Endothelial cell of hepatic sinusoid (primary cell): ENCODE data around the gene STON1.
"Not testable (repeated sequence)": the region's sequence is repeated elsewhere in the genome, so short reads cannot be mapped to it uniquely, and the experiment has no call there.

Experiments used
- in situ Hi-C: cut with HindIII; loops from 2 replicates; pipeline ENCODE4 v1.10.0; 2017; ENCODE audit warnings: low sequenced_read_pairs

STON1 gene, protein sequence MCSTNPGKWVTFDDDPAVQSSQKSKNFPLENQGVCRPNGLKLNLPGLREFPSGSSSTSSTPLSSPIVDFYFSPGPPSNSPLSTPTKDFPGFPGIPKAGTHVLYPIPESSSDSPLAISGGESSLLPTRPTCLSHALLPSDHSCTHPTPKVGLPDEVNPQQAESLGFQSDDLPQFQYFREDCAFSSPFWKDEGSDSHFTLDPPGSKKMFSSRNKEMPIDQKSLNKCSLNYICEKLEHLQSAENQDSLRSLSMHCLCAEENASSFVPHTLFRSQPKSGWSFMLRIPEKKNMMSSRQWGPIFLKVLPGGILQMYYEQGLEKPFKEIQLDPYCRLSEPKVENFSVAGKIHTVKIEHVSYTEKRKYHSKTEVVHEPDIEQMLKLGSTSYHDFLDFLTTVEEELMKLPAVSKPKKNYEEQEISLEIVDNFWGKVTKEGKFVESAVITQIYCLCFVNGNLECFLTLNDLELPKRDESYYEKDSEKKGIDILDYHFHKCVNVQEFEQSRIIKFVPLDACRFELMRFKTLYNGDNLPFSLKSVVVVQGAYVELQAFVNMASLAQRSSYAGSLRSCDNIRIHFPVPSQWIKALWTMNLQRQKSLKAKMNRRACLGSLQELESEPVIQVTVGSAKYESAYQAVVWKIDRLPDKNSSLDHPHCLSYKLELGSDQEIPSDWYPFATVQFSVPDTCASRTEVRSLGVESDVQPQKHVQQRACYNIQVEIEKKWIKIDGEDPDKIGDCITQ

DNA sequence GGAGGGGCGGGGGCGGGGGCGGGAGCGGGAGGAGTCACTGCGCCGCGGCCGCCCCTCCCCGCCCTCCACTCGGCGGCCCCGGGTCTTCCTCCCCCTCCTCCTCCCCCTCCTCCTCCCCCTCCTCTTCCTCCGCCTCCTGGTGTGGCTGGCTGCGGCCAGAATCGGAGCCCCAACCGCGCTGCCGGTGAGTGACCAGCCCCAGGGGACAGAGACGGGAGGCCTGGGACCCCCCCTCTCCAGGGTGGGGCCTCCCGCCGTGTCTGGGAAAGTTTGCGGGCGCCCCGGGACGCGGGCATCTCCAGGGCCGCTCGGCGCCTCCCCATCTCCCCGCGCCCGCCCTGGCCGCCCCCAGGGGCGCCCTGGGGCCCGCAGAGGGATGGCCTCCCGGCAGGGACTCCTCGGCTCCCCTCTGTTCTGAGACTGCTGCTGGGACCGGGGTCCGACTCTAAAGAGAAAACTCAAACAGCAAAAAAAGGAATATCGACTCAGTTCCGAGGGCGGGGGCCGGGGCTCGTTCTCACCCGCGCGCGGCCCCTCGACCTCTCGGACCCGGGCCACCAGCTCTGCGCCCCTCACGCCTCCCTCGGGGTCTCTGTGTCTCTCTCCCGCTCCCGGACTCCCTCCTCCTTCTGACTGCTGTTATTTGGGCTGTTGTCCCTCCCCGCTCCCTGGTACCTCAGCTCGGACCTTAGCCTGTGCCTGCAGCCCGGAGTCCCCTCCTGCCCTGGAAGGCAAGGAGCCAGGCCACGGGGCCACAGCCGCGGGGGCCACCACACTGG, at the start of gene STON1:
Gene STON1, plus strand, starts transcription at position 122 of the 779 bp plus-strand sequence. CDS start 50,480 bp downstream, outside the sequence.
- in situ Hi-C loops = no loop called here

DNA sequence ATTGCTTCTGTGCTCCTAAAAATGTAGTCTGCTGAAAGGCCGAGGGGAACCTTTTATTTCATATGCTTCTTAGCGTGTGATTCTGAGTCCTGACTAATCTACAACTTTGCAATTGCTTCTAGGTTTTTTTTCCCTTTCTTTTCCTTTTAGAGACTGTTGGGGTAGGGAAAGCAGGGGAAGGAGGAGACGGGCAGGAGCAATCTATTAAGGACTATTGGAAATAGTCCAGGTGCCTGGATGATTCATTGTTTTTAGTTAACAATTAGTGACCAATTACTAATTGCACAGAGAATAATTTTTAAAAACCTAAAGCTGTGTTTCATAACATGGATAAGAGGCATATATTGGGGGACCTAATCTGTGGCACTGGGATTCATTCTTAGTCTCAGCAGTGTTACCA, 49.4 kb upstream of the STON1 start:
- in situ Hi-C loops = no loop called here

DNA sequence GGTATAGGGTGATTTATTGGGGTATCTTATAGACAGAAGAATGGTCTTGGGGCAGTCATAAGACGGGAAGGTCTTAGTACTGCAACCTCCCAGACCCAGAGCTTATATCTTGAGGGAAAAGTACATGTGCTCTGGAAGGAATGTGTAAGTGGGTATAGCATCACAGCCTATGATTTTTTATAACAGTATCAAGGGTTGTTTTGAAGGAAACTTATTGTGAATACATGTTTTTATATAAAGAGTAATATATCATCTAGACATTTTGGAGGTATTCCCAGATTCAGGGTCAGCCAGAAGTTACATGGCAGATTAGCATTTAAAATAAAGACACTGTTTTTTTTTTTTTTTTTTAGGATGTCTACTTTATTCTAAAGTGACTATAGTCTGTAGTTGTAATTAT, 47.6 kb upstream of the STON1 start:
- in situ Hi-C loops = no loop called here

DNA sequence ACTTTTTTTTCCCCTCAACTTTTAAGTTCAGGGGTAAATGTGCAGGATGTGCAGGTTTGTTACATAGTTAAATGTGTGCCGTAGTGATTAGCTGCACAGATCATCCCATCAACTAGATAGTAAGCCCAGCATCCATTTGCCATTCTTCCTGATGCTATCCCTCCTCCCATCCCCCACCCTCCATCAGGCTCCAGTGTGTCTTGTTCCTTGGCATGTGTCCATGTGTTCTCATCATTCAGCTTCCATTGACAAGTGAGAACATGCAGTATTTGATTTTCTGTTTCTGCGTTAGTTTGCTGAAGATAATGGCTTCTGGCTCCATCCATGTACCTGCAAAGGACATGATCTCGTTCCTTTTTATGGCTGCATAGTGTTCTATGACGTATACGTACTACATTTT, 47.2 kb upstream of the STON1 start:
- in situ Hi-C loops = no loop called here

DNA sequence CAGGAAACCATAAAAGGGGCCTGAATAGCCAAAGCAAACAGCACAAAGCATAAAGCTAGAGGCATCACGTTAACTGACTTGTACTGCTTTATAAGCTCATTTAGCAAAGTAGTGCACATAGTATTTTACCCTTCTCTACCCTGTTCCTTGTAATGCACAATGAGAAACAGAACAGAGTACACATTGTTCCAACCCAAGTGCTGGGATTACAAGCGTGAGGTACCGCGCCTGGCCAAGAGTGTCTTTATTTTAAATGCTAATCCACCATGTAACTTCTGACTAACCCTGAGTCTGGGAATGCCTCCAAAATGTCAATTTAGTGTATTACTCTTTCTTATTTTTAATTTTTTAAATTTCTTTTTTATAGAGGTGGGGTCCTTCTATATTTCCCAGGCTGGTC, 46.4 kb upstream of the STON1 start:
- in situ Hi-C loops = no loop called here

DNA sequence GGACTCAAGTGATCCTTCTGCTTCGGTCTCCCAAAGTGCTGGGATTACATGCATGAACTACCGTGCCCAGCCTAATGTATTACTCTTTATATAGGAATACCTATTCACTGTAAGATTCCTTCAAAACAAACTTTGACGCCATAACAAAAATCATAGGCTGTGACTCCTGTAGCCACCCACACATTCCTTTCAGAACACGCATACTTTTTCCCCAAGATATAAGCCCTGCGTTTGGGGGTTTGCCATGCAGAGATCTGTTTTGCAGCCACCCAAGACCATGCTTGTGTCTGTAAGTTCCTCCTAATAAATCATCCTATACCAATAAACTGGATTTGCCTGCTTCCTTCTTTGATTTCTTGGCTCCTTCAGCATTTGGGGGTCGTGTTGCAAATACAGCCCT, 46.0 kb upstream of the STON1 start:
- in situ Hi-C loops = no loop called here

DNA sequence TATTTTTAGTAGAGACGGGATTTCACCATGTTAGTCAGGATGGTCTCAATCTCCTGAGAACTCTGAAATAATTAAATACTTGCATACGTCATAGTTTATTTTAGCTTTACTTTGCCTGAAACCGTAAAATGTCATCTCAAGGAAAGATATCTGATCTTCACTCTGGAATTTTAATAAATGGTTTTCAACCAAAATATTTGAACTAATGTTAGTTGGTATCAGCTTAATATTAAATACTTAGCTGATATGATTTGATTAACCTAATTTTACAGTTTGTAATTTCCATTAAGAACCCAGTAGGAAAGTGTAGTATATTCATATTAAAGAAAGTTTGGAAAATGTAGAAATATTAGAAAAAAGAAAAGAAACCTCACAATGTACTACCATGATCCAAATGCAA, 41.4 kb upstream of the STON1 start:
- in situ Hi-C loops = no loop called here

DNA sequence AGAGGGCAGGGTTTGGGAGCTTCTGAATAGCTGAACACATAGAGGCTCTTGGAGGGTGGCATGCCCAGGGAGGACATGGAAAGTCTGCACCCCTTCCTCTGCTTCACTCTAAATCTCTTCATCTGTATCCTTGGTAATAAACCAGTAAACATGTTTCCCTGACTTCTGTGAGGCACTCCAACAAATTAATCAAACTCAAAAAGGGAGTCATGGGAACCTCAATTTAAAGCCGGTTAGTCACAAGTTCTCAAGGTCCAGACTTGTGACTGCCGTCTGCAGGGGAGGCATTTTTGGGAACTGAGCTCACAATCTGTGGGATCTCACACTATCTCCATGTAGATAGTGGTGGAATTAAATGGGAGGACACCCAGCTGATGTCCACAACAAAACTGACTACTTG, 33.1 kb upstream of the STON1 start:
- in situ Hi-C loops = no loop called here

DNA sequence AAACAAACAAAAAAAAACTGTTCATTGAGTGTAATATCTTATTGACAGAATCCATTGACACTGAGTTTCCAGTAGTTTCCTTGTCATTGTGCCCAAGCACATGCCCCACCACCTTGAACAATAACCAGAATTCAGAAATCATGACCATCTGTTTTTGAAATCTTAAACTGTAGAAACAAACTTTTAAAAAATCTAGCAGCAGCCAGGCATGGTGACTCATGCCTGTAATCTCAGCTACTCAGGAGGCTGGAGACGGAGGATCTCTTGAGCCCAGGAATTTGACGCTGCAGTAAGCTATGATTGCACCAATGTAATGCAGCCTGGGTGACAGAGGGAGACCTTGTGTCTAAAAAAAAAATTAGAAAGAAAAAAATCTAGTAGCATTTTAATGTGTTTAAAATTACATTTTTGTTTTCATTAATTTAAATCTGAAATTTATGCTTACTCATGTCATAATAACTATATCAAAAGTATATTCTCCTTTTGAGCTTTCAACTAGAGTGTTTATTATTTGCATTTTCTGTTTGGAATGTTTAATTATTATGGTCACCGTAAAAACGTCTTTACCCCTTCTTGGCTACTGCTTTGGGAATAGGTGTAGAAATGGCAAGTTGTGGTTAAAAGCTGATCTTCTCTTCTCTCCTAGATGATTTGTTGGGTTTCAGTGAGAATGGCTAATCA, 25.2 kb upstream of the STON1 start:
- in situ Hi-C loops = no loop called here

DNA sequence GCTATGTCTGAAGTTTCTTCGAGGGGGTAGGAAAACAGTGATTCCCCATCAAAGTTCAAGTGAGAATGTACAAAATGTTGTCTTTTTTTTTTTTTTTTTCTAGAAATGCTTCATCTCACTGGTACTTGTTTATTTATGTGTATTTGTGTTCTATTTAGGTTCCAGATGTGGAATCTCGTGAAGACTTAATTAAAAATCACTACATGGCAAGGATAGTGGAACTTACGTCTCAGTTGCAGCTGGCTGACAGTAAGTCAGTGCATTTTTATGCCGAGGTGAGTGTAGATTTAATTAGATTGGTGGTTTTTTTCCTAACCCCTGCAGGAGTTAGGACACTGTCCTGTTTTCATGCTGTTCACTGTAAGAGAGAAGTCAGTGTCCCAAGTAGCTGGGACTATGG, 22.8 kb upstream of the STON1 start:
- in situ Hi-C loops = no loop called here

DNA sequence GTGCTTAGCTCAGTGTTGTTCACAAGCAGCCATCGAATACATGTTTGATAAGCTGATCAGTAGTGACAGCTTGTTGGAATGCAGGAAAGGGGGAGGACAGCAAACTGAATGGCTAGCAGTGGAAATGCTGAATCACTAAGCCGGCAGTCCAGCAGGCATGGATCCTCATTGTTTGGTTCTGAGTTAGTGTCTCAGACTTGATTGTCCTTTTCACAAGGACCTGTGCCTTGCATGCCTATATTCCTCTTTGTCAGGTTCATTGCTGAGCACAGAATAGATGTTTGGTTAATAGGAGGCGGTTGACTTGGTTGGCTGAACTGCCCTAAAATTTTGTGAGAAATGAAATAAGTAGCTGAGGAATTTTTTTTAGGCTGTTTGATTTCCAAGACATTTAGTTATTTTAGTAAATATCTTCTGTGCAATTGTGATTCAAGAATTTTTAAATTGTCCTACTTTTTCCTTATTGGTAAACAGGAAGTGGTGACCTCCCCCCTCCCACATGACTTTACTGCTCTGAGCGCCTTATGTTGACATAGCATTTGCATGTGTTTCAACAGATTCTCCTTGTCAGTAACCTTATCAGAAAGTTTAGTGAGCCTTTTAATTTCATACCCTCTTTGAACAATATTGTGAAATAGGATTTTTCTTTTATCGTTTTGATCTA, 21.4 kb upstream of the STON1 start:
- in situ Hi-C loops = no loop called here

DNA sequence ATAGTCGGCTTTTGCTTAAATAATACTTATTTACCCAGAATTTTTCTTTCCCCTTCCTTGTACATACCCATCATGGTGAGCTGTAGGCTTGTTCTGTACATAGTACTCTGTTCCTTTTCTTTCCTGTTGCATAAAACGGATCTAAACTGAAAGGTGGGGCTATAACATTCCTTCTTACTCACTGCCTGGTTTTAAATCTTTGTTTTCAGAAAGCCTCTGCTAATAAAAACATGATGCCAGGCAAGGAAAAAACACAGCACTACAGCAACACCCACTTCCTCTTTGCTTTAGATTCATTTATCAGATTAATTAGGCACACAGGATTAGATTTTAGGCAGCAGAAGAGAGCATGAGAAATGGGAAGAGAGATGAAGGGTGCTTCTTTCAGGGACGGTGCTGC, 19.6 kb upstream of the STON1 start:
- in situ Hi-C loops = no loop called here

DNA sequence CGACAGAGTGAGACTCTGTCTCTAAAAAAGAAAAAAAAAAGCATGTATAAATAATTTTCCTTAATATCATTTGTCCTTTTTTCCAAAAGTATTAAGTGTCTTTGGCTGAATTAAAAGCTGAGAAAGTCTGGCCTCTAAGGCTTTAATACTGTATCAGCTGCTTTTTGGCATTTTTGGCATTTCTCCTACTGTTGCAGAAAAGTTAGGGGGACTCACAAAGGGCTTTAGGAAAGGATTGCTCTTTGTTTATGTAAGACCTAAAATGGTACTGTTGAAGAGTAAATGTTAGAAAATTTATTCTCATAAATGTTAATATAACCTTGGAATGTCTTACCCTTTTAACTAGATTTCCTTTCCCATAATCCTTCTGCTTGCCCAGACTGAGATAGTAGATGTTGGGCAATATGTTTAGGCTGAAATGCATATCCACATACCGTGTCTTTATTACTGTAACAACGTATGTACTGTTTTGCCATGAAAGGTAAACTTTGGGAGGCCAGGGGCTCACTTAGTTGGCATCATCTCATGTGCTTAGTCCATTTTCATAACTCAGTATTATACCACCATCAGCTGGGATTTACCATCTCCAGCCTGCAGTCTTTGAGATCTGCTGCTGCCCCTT, 18.0 kb upstream of the STON1 start:
- in situ Hi-C loops = no loop called here

DNA sequence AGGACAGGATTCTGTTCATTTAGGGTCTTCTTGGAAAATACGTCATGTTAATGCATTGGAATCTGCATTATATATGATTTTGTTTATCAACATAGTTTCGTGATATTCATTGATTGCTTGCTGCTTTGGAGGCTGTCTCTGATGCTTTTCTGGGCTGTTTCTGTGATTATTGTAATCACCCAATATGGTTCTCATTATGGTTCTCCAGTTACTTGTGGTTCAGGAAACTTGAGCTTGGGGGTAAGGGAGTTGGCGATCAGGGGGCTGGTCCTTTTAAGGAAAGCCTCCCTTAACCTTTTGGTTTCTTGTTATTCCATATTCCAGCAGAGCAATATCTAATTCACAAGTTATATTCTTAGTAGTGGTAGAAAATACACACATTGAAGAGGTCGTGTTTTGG, 17.4 kb upstream of the STON1 start:
- in situ Hi-C loops = no loop called here

DNA sequence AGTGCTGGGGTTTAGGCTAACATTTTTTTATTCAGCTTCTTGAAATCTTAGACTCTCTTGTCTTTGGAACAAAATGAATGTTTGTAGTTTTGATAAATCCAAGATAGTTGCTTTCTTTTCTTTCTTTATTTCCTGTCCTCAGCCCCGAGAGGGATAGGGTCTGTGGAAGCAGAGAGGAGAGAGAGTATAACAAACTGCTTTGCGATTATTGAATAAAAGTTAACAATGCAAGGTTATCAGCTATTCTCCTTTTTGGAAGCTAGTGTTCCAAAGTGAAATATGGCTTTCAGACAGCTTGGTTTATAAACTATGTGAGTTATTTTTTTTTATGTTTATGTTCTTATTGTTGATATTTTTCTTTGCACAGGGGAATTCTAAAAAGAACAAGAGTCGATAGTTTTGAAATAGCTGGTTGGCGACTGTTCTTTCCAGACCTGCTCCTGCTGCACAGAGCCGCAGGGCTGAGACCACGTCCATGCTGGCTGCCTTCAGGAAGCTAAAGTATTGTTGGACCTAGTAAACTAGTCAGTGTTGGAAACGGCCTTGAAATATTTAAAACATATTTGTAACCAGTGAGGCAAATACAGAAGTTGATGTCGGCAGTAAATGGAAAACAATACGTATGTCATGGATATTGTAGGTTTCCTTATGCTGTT, 15.5 kb upstream of the STON1 start:
- in situ Hi-C loops = no loop called here

DNA sequence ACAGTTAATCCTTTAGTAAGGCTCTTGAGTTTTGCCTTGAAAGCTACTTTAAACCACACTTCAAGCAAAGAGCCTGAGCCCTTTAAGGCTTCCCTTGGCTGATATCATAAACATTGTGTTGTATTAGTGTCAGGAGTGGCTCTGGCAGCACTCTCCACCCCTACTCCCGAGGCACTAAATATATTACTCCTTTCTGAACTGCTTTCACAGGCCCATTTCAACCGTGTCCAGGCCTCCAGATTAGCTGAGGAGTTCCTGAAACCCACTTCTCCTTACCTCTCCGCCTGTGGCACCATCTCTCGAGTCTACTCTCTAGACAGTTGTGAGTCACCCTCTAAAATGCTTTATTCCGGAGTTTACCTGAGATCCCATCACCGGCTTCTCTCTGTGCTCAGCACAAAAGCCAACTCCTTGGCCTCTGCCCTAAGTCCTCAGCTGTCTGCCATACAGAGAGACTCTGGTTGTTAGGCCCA, 14.4 kb upstream of the STON1 start:
- in situ Hi-C loops = no loop called here

DNA sequence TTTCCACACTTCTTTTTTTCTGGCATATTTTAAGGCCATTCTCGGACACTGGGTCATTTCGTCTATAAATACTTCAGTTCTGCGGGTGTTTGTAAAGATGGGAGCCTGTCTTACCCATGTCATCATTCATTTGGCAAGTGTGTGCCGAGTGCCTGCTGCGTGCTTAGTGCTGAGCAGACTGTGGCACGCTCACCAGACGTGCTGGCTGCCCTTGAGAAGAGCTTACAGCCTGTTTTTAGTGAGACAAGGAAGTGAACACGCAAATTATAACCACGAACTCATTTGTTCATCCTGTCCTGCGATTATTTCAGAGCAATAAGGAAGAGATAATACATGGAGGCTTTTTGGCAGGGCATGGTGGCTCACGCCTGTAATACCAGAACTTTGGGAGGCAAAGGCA, 10.4 kb upstream of the STON1 start:
- in situ Hi-C loops = no loop called here

DNA sequence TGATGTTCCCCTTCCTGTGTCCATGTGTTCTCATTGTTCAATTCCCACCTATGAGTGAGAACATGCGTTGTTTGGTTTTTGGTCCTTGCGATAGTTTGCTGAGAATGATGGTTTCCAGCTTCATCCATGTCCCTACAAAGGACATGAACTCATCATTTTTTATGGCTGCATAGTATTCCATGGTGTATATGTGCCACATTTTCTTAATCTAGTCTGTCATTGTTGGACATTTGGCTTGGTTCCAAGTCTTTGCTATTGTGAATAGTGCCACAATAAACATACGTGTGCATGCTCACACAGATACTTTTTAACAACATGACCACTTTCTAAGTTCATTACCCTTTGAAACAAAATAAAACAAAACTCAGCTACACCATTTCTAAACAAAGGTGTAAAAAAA, 5.2 kb upstream of the STON1 start:
- in situ Hi-C loops = not testable (repeated sequence)

DNA sequence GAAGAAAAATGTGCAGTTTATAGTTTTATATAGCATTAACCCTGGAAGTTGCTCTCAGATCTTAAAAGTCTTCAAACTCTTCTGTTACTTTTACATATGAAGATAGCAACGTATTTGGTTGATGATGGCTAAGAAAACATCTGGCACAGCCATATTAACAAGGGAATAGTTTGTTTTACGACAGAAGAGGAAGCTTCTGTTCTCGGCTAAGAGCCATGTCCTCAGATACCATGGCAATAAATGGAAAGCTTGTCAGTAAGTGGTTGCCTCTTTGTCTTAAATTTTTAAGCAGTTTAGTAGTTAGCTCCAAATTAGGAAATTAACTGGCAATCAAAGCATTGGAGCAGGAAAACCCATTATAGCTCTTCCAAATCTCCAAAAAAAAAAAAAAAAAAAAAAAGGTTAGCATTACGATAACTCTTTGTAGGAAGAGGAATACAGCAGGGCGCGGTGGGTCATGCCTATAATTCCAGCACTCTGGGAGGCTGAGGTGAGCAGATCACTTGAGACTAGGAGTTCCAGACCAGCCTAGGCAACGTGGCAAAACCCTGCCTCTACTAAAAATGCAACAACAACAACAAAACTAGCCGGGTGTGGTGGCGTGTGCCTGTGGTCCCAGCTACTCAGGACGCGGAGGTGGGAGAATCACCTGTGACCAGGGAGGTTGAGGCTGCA, 4.5 kb upstream of the STON1 start:
- in situ Hi-C loops = no loop called here
